ENCODE measurements around the gene NHERF2. TPM values are rescaled to one million over a fixed set of nuclear protein-coding genes. Genes with fewer than 3 reads are reported as not detected.
A peak's percentile ranks its signal among the peaks of the same experiment; 100 is the strongest.

The NHERF2 gene
- total and polyA plus RNA-seq, 2 experiments from 2014 or later: 12.0 to 16.5 TPM

GRCh38 chr16:1977875-1978268 is 48.8 kb upstream of the NHERF2 start:
- no peak overlapping the region for H3K4me2 ChIP-seq
- Mint-ChIP-seq H3K4me1 (peaks cover 17% of the 10 kb centered on the region), H3K4me3 (no peak overlapping the region), H3K27ac (no peak overlapping the region), H3K36me3 (ENCODE audit: low read depth) (peaks cover 12% of the 10 kb centered on the region), H3K27me3 (ENCODE audit: insufficient read depth, low read depth, poor library complexity) (peaks cover 37% of the 10 kb centered on the region), H3K9me3 (no peaks in the 10 kb centered on the region)
- H3K36me3 ChIP-seq (ENCODE audit: insufficient read depth): no peaks in the 10 kb centered on the region
- H4K20me1 ChIP-seq (replicated peaks; ENCODE audit: insufficient read depth): no peaks in the 10 kb centered on the region; the same call in none of the 2 replicates
- no peaks in the 10 kb centered on the region for H3K9me2 ChIP-seq (ENCODE audit: insufficient read depth)
- ATAC-seq (no peak), DNase-seq (ENCODE audit: low spot score) (no peak)
- peaks cover 9% of the 10 kb centered on the region for H3K79me2 ChIP-seq (replicated peaks; ENCODE audit: insufficient read depth)
- no peak overlapping the region for H3K27ac ChIP-seq (ENCODE audit: low read depth)
- H3K4me1 ChIP-seq (ENCODE audit: insufficient read depth): peaks cover 18% of the 10 kb centered on the region
- no peak overlapping the region for H2AFZ ChIP-seq
- peaks cover 18% of the 10 kb centered on the region for H3F3A ChIP-seq (replicated peaks; ENCODE audit: low read depth)
- no peak overlapping the region for H3K4me3 ChIP-seq
- peaks cover 32% of the 10 kb centered on the region for H3K27me3 ChIP-seq (ENCODE audit: insufficient read depth)
- TF ChIP-seq CREB1 (CRISPR knock-in tag; IDR thresholded peaks at IDR 0.05; ENCODE audit: low read depth) (no peak), EZH2phosphoT487 (IDR thresholded peaks at IDR 0.05; ENCODE audit: unreplicated experiment) (no peak)

- peak overlapping the region; percentile 38; the same call in 2 of the 3 replicates for H3K4me3 Mint-ChIP-seq
- TF ChIP-seq STAT1 (IDR thresholded peaks at IDR 0.05; ENCODE audit: unreplicated experiment) (no peak), POLR2AphosphoS5 (IDR thresholded peaks at IDR 0.05; ENCODE audit: low read depth) (no peak), ZNF114 (CRISPR knock-in tag; IDR thresholded peaks at IDR 0.05) (no peak), ETS1 (IDR thresholded peaks at IDR 0.05) (no peak), EZH2 (IDR thresholded peaks at IDR 0.05; ENCODE audit: low read depth, unreplicated experiment) (no peak), CTCF (conservative IDR thresholded peaks at IDR 0.05; ENCODE audit: low read depth in 2 of 2) (no peak), ZNF331 (CRISPR knock-in tag; IDR thresholded peaks at IDR 0.05; ENCODE audit: low read depth) (no peak), JUNB (IDR thresholded peaks at IDR 0.05; ENCODE audit: unreplicated experiment) (no peak), EZH2phosphoT487 (IDR thresholded peaks at IDR 0.05; ENCODE audit: unreplicated experiment) (no peak), REST (IDR thresholded peaks at IDR 0.05; ENCODE audit: unreplicated experiment) (no peak), NANOG (IDR thresholded peaks at IDR 0.05; ENCODE audit: borderline replicate concordance) (no peak)
These were observed 48.1 kb upstream of the NHERF2 start for GRCh38 chr16:1978476-1979120.

More at GRCh38 chr16:1978476-1979120, 48.1 kb upstream of the NHERF2 start:
- no peaks in the 10 kb centered on the region for H3K9me2 ChIP-seq (ENCODE audit: insufficient read depth)
- no peak overlapping the region for H2AFZ ChIP-seq
- peak; percentile 10 for ATAC-seq
- H3K4me3 ChIP-seq: peak overlapping the region; percentile 68
- H3K27me3 Mint-ChIP-seq (ENCODE audit: insufficient read depth, low read depth, poor library complexity): peaks cover 44% of the 10 kb centered on the region
- H3K79me2 ChIP-seq (replicated peaks; ENCODE audit: insufficient read depth): peaks cover 2% of the 10 kb centered on the region
- peaks cover 11% of the 10 kb centered on the region; the same call in 2 of the 3 replicates for H3K36me3 Mint-ChIP-seq (ENCODE audit: low read depth)
- no peak overlapping the region for H3K27ac Mint-ChIP-seq
- H3K27me3 ChIP-seq (ENCODE audit: insufficient read depth): peaks cover 36% of the 10 kb centered on the region
- H3K4me1 ChIP-seq (ENCODE audit: insufficient read depth): peaks cover 16% of the 10 kb centered on the region
- no peak overlapping the region for H3K27ac ChIP-seq (ENCODE audit: low read depth)
- H3K4me2 ChIP-seq: peak overlapping the region; percentile 89
- peak; percentile 59 for DNase-seq (ENCODE audit: low spot score)
- no peaks in the 10 kb centered on the region for H3K9me3 Mint-ChIP-seq
- H4K20me1 ChIP-seq (replicated peaks; ENCODE audit: insufficient read depth): no peaks in the 10 kb centered on the region; the same call in none of the 2 replicates
- peaks cover 19% of the 10 kb centered on the region for H3K4me1 Mint-ChIP-seq
- H3K36me3 ChIP-seq (ENCODE audit: insufficient read depth): no peaks in the 10 kb centered on the region
- H3F3A ChIP-seq (replicated peaks; ENCODE audit: low read depth): peaks cover 23% of the 10 kb centered on the region
